GM12878 (cell line): ENCODE measurements around the gene HLA-F. TPM values are rescaled to one million over a fixed set of nuclear protein-coding genes. Genes with fewer than 3 reads are reported as not detected.

Experiments
- ATAC-seq: fragments of 200-7000 bp; cut with Tn5 transposase; 3 replicates; pipeline ENCODE4 v1.9.1; 2020; ENCODE audit warnings: mild to moderate bottlenecking, moderate library complexity
- BruUV-seq: library from RNA; stranded (reverse); fragments of 400-500 nt; replicated peaks from 2 replicates; lab custom pipeline; 2021; lab: Mats Ljungman, UMichigan
- CTCF ChIA-PET: fragments of 300-600 bp; sonication (Branson Sonifier 250); formaldehyde crosslinking; extraction: SDS; loops from one replicate; lab custom pipeline; 2021; ENCODE audit warnings: inconsistent platforms; lab: Yijun Ruan, JAX
- POLR2A ChIA-PET: fragments of 350-600 bp; formaldehyde crosslinking; extraction: SDS; loops from one replicate; lab custom pipeline; 2021; ENCODE audit warnings: inconsistent platforms; lab: Charles Lee
- RAD21 ChIA-PET: fragments of 300-600 bp; sonication (Branson Sonifier 250); formaldehyde crosslinking; loops from one replicate; lab custom pipeline; 2023; ENCODE audit warnings: antibody characterized with exemption; ENCODE audit not compliant: unreplicated experiment; lab: Charles Lee
- SMC1A ChIA-PET: fragments of 300-600 bp; sonication (Branson Sonifier 250); formaldehyde crosslinking; loops from one replicate; lab custom pipeline; 2023; ENCODE audit not compliant: unreplicated experiment, uncharacterized antibody; lab: Charles Lee
- DNase-seq: peaks from one replicate; pipeline ENCODE4 v3.0.0-alpha.2; 2011; ENCODE audit warnings: low read depth, low spot score
- FAIRE-seq: peaks from 3 replicates; lab custom pipeline; 2011; peaks lifted over from hg19 to GRCh38; lab: Jason Lieb, UNC
- H2AFZ ChIP-seq: 2 replicates; pipeline ENCODE4 v1.6.0; 2011; ENCODE audit warnings: low read depth, low read length, control low read depth; ENCODE audit not compliant: control insufficient read depth
- H3K27ac ChIP-seq: 2 replicates; pipeline ENCODE4 v1.5.1; 2011; ENCODE audit warnings: control low read depth; ENCODE audit not compliant: control insufficient read depth, insufficient read depth
- H3K27me3 ChIP-seq, 2 experiments: replicated peaks in 1 of 2; 2 replicates each; pipeline versions ENCODE4 v1.6.0 to v1.6.1; 2011; ENCODE audit warnings: low read length in 1 of 2; ENCODE audit not compliant: control insufficient read depth in 2 of 2, insufficient read depth in 2 of 2
- H3K36me3 ChIP-seq, 2 experiments: 2 replicates each; pipeline ENCODE4 v1.5.1; 2011; ENCODE audit warnings: low read length in 1 of 2; ENCODE audit not compliant: control insufficient read depth in 2 of 2, insufficient read depth in 2 of 2
- H3K4me1 ChIP-seq: 2 replicates; pipeline ENCODE4 v1.6.1; 2011; ENCODE audit warnings: mild to moderate bottlenecking, low read length, moderate library complexity, mixed read lengths; ENCODE audit not compliant: control insufficient read depth, insufficient read depth
- H3K4me2 ChIP-seq: 2 replicates; pipeline ENCODE4 v1.6.0; 2011; ENCODE audit warnings: control low read depth; ENCODE audit not compliant: control insufficient read depth, insufficient read depth
- H3K4me3 ChIP-seq: fragments of 200-600 bp; sonication (generic); 2 replicates; pipeline ENCODE4 v1.5.1; 2016
- H3K79me2 ChIP-seq: 2 replicates; pipeline ENCODE4 v1.6.0; 2011; ENCODE audit warnings: low read length; ENCODE audit not compliant: control insufficient read depth, insufficient read depth
- H3K9ac ChIP-seq: 2 replicates; pipeline ENCODE4 v1.8.0; 2011; ENCODE audit warnings: low read length, control low read depth, mixed read lengths; ENCODE audit not compliant: control insufficient read depth, insufficient read depth
- H3K9me3 ChIP-seq: replicated peaks from 3 replicates; pipeline ENCODE4 v1.5.1; 2011; ENCODE audit warnings: mild to moderate bottlenecking, low read length; ENCODE audit not compliant: control insufficient read depth, insufficient read depth
- H4K20me1 ChIP-seq: 2 replicates; pipeline ENCODE4 v1.6.0; 2011; ENCODE audit not compliant: control insufficient read depth, insufficient read depth
- ATF3 ChIP-seq: IDR thresholded peaks from 2 replicates; pipeline ENCODE4 v1.6.1; 2011; ENCODE audit warnings: low read depth, mild to moderate bottlenecking, low read length, moderate library complexity, borderline replicate concordance; ENCODE audit errors: extremely low read depth
- BHLHE40 ChIP-seq, 2 experiments: fragments of 450-650 bp in 1 of 2; IDR thresholded peaks; 2 replicates each; pipeline ENCODE4 v1.6.1; 2011 to 2017; ENCODE audit warnings: low read depth in 2 of 2, borderline replicate concordance in 1 of 2, improper control_type of control experiment in 1 of 2, low read length in 1 of 2, mild to moderate bottlenecking in 1 of 2
- E2F8 ChIP-seq: fragments of 450-650 bp; IDR thresholded peaks from 2 replicates; pipeline ENCODE4 v1.6.1; 2018; ENCODE audit warnings: mild to moderate bottlenecking, low read depth, moderate library complexity; ENCODE audit not compliant: partially characterized antibody
- HDAC2 ChIP-seq: fragments of 200-600 bp; sonication (generic); IDR thresholded peaks from 2 replicates; pipeline ENCODE4 v1.6.1; 2017
- IKZF1 ChIP-seq: fragments of 450-650 bp; conservative IDR thresholded peaks from 2 replicates; pipeline ENCODE4 v1.6.1; 2017; ENCODE audit warnings: antibody characterized with exemption, mild to moderate bottlenecking
- JUND ChIP-seq: IDR thresholded peaks from 2 replicates; pipeline ENCODE4 v1.6.1; 2012; ENCODE audit warnings: low read depth, mild to moderate bottlenecking, low read length, improper control_type of control experiment, moderate library complexity
- POU2F2 ChIP-seq: IDR thresholded peaks from 3 replicates; pipeline ENCODE4 v1.6.1; 2011; ENCODE audit warnings: low read depth, mild to moderate bottlenecking, low read length, borderline replicate concordance
- RUNX3 ChIP-seq: IDR thresholded peaks from 2 replicates; pipeline ENCODE4 v1.6.1; 2012; ENCODE audit warnings: low read length, inconsistent platforms
- ZNF24 ChIP-seq: fragments of 450-650 bp; IDR thresholded peaks from 2 replicates; pipeline ENCODE4 v1.6.1; 2017; ENCODE audit warnings: antibody characterized with exemption, mild to moderate bottlenecking
- ZNF622 ChIP-seq: fragments of 450-650 bp; IDR thresholded peaks from 2 replicates; pipeline ENCODE4 v1.6.1; 2017; ENCODE audit warnings: mild to moderate bottlenecking, inconsistent platforms
- WGBS: methylation state at CpG from one replicate; pipeline ENCODE4 v1.1.6; 2016; ENCODE audit warnings: low lambda C conversion rate; ENCODE audit not compliant: insufficient replicate concordance, insufficient coverage; ENCODE audit errors: missing lambda C conversion rate; 5-methylcytosine and 5-hydroxymethylcytosine counted together
- in situ Hi-C: fragments of 300-500 bp; cut with MboI; formaldehyde crosslinking; loops from 9 replicates; pipeline ENCODE4 v1.14.3; 2018; ENCODE audit warnings: mixed read lengths
- intact Hi-C: fragments of 100-400 bp; cut with micrococcal nuclease; formaldehyde crosslinking; loops from one replicate; pipeline ENCODE4 v1.14.2; 2022; ENCODE audit not compliant: unreplicated experiment
- polyA plus RNA-seq, 11 experiments: library from polyadenylated mRNA; depleted of rRNA in 4 of 11; unstranded in 6 of 11; stranded (reverse) in 5 of 11; fragments of >200 nt; fragmentation: Nextera tagmentation in 4 of 11; fragmentation: Illumina TruSeq in 1 of 11; extraction: Ambion mirVana in 4 of 11; extraction: Trizol in 1 of 11; gene quantifications; 1 replicate in 1 of 11; 2 replicates in 10 of 11; pipeline versions ENCODE4 v1.2.1 to v1.2.3, GENCODE V29; 2011 to 2016; ENCODE audit warnings: inconsistent platforms in 2 of 11, missing spikeins in 2 of 11, low read depth in 1 of 11
- total RNA-seq, 4 experiments: library from RNA; depleted of rRNA in 3 of 4; stranded (reverse); fragments of >200 nt in 3 of 4; fragmentation: Illumina TruSeq in 1 of 4; extraction: Trizol in 1 of 4; gene quantifications; 2 replicates each; pipeline versions ENCODE4 v1.2.1 to v1.2.3, GENCODE V29; 2013 to 2021

The HLA-F gene
- total and polyA plus RNA-seq, 10 of the 15 experiments (the other 5 are each of a cell fraction or from before 2014, with no cell fraction given), result 30.1 to 342 (median 145) TPM

GRCh38 chr6:29708432-29709179 is 14.6 kb upstream of the HLA-F start:
- Histone ChIP-seq H3K9me3 (no peaks in the 10 kb centered on the region; the same call in 2 of the 3 replicates), H3K27me3 (no peaks in the 10 kb centered on the region), H3K79me2 (no peaks in the 10 kb centered on the region), H4K20me1 (no peaks in the 10 kb centered on the region), H2AFZ (peak overlapping the region; percentile 24; the same call in 1 of the 2 replicates), H3K9ac (no peak overlapping the region), H3K27ac (no peak overlapping the region), H3K4me1 (peaks cover 11% of the 10 kb centered on the region; the same call in 1 of the 2 replicates), H3K4me3 (no peak overlapping the region)
- peak; percentile 87 for ATAC-seq
- ChIA-PET POLR2A (interaction anchor here (1.0 to 1.2 kb wide), 4 partner anchors 14 to 50 kb away, joined by 3 to 6 read pairs (median 3); no protein-coding TSS in a partner anchor), SMC1A (interaction anchor here (0.8 to 2.1 kb wide), 9 partner anchors 11 to 127 kb away, joined by 3 to 9 read pairs (median 4); no protein-coding TSS in a partner anchor), RAD21 (interaction anchor here (1.1 to 2.4 kb wide), 4 partner anchors 10 to 55 kb away, joined by 3 to 7 read pairs (median 6); no protein-coding TSS in a partner anchor), CTCF (interaction anchor here (0.7 to 2.6 kb wide), 17 partner anchors 10 to 258 kb away, joined by 3 to 12 read pairs (median 5); no protein-coding TSS in a partner anchor)
- no TSS peak for BruUV-seq
- intact Hi-C loops (no loop called here), in situ Hi-C loops (no loop called here)
- DNase-seq, result peak; percentile 43
- 19% methylated on average over 11 of the region's 11 CpGs for WGBS
- TF ChIP-seq ZNF622 (no peak), BHLHE40 (IDR thresholded peaks at IDR 0.05; ENCODE audit: borderline replicate concordance in 1 of 2, low read depth in 2 of 2, low read length in 1 of 2) (peak; percentile 87 to 95), E2F8 (no peak), RUNX3 (peak; percentile 61), ATF3 (no peak), JUND (no peak), IKZF1 (0 out of 2 replicates have a peak, but pooled peaks have one; percentile 11), ZNF24 (no peak), POU2F2 (peak; percentile 30; the same call in 1 of the 3 replicates), HDAC2 (no peak)
- TF ChIP-seq, all 136 proteins: peak for 4
- H3K4me2 ChIP-seq, result peak overlapping the region; percentile 68
- H3K36me3 ChIP-seq, result no peaks in the 10 kb centered on the region
- peak; percentile 31 for FAIRE-seq
